Urinary bladder (tissue), 4 donors: Measurements from ENCODE around the gene TSPAN14. TPM values are rescaled to one million over a fixed set of nuclear protein-coding genes. Genes with fewer than 3 reads are reported as not detected.

Experiments used
- DNase-seq: peaks from one replicate; pipeline ENCODE4 v3.0.0-alpha.2; 2015; ENCODE audit errors: extremely low spot score
- H3K27ac ChIP-seq: one replicate; pipeline ENCODE4 v1.5.1; 2013; ENCODE audit warnings: low read depth, mild to moderate bottlenecking, moderate library complexity
- H3K36me3 ChIP-seq: one replicate; pipeline ENCODE4 v1.6.1; 2013; ENCODE audit warnings: mild to moderate bottlenecking, moderate library complexity; ENCODE audit not compliant: insufficient read depth
- H3K4me1 ChIP-seq: one replicate; pipeline ENCODE4 v1.6.1; 2013; ENCODE audit warnings: mild to moderate bottlenecking, moderate library complexity; ENCODE audit not compliant: insufficient read depth
- H3K4me3 ChIP-seq: one replicate; pipeline ENCODE4 v1.5.1; 2013; ENCODE audit warnings: low read depth, low read length
- WGBS: extraction: QIAGEN DNeasy Blood & Tissue Kit; methylation state at CpG from one replicate; pipeline ENCODE4 v1.1.7; 2013; 5-methylcytosine and 5-hydroxymethylcytosine counted together
- polyA plus RNA-seq: library from polyadenylated mRNA; stranded (reverse); fragments of 200-250 nt; gene quantifications from one replicate; pipeline ENCODE4 v1.2.3, GENCODE V29; 2013
- total RNA-seq: library from RNA; depleted of rRNA; stranded (reverse); fragments of >200 nt; gene quantifications from one replicate; pipeline ENCODE4 v1.2.3, GENCODE V29; 2014
- donor health status: healthy with polysubstance abuse.
- donor health status: healthy.

Gene TSPAN14
- total and polyA plus RNA-seq, 2 donors = 26.4 to 65.1 TPM

DNA sequence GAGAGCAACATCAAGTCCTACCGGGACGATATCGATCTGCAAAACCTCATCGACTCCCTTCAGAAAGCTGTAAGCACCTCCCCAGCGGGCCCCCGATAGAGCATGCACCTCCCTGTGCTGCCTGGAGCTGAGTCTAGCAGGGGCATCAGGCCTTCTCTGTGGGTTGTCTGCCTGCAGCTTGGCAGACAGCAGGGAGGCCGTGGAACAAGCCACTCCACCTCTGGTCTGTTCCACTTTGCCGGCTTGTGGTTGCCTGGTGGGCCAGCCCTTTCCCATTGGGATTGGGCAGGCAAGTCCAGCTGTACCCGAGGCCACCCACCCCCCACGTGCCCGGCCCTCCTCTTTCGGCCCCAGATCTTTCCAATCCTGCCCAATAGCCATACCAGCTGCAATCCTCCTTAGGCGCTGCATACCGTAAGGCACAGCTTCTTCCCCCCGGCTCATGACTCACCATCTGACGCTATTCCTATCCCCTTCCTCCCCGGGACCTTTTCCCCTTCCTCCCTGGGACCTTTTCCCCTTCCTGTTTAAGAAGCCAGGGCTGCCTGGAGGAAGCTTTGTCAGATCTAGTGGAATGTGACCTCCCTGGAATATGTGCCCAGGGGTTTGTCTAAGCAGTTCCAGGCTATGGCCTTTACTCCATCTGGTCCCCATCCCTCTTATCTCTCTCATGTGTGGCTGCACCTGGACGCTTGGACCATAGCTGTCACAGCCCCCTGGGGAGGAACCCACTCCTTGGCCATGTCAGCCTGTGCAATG, 55.5 kb downstream of the TSPAN14 start:
- Histone ChIP-seq H3K36me3 (peaks cover 9% of the 10 kb centered on the region), H3K4me3 (no peak overlapping the region), H3K27ac (no peak overlapping the region), H3K4me1 (no peaks in the 10 kb centered on the region)
- WGBS = 74% methylated on average over 18 of the region's 18 CpGs
- no peak for DNase-seq

- Histone ChIP-seq H3K4me3 (no peak overlapping the region), H3K36me3 (peaks cover 9% of the 10 kb centered on the region), H3K4me1 (no peaks in the 10 kb centered on the region), H3K27ac (no peak overlapping the region)
- WGBS = 93% methylated on average over 10 of the region's 10 CpGs
- DNase-seq = no peak
These were observed 58.0 kb downstream of the TSPAN14 start for GRCh38 chr10:80512031-80512526.

GRCh38 chr10:80513106-80513505, 59.0 kb downstream of the TSPAN14 start:
- Histone ChIP-seq H3K4me3 (no peak overlapping the region), H3K36me3 (peaks cover 12% of the 10 kb centered on the region), H3K4me1 (no peaks in the 10 kb centered on the region), H3K27ac (no peak overlapping the region)
- no peak for DNase-seq
- 93% methylated on average over 6 of the region's 6 CpGs for WGBS

DNA sequence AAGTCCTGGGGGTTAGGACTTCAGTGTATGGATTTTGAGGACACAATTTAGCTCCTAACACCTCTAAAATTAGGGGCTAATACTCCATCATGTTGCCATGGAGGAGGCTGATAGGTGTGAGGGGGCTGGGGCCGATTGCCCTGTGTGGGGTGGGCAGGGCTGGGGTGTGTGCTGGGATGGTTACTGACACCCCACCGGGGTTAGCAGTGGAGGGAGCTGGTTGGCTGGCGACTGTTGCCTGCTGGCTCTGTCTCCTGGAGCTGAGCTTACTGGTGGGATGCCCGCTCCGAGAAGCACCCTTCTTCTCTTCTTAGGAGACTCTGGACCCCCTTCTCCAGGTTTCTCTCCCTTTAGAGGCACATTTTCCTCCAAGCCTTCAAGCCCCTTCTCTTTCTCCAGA, 61.4 kb downstream of the TSPAN14 start:
- Histone ChIP-seq H3K4me1 (no peaks in the 10 kb centered on the region), H3K4me3 (no peak overlapping the region), H3K27ac (no peak overlapping the region), H3K36me3 (peaks cover 12% of the 10 kb centered on the region)
- 93% methylated on average over 5 of the region's 5 CpGs for WGBS
- DNase-seq = no peak

DNA sequence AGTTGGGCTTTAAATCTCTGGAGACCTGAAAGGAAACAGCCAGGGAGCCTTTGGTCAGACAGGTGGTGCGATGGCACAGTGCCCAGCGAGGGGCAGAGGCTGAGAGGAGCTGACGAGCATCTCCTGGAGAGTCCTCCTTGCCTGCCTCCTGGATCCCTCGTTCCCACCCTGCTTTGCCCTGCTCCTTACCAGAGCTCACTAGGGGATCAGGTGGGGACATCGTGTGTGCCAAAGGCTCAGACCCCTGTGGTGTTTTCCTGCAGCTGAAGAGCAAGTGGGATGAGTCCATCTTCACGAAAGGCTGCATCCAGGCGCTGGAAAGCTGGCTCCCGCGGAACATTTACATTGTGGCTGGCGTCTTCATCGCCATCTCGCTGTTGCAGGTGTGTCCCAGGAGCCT, 61.8 kb downstream of the TSPAN14 start:
- no peak overlapping the region for H3K27ac ChIP-seq
- H3K36me3 ChIP-seq = peaks cover 12% of the 10 kb centered on the region
- 91% methylated on average over 12 of the region's 12 CpGs for whole genome bisulfite sequencing
- no peak for DNase-seq
- no peaks in the 10 kb centered on the region for H3K4me1 ChIP-seq
- H3K4me3 ChIP-seq = no peak overlapping the region

GRCh38 chr10:80516506-80517075, 62.5 kb downstream of the TSPAN14 start:
- no peaks in the 10 kb centered on the region for H3K4me1 ChIP-seq
- no peak overlapping the region for H3K4me3 ChIP-seq
- peaks cover 12% of the 10 kb centered on the region for H3K36me3 ChIP-seq
- no peak overlapping the region for H3K27ac ChIP-seq
- WGBS = 91% methylated on average over 6 of the region's 6 CpGs
- no peak for DNase-seq

DNA sequence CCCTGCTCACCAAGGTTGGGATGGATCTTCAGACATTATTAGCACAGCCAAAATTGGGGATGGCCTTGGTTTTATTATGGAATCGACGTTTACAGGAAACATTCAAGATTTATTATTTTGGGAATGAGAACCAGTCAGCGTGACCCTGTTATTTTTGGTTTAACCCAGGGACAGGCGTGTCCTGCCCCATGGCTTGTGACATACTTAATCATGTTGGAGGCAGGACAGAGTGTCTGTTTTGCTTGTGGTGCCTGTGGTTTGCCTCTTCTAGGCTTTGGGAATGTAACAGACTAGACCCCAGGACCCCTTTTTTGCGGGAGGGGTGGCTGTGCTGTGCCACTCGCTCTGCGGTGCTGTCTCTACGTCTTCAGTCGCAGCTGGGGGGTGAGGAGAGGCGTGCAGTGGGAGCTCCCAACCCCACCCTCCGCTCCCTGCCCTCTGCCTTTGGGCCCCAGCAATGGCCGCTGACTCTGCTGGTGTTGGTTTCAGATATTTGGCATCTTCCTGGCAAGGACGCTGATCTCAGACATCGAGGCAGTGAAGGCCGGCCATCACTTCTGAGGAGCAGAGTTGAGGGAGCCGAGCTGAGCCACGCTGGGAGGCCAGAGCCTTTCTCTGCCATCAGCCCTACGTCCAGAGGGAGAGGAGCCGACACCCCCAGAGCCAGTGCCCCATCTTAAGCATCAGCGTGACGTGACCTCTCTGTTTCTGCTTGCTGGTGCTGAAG, 63.5 kb downstream of the TSPAN14 start:
- WGBS = 87% methylated on average over 21 of the region's 21 CpGs
- no peak for DNase-seq
- H3K36me3 ChIP-seq = peaks cover 9% of the 10 kb centered on the region
- no peak overlapping the region for H3K27ac ChIP-seq
- no peaks in the 10 kb centered on the region for H3K4me1 ChIP-seq
- H3K4me3 ChIP-seq = no peak overlapping the region

DNA sequence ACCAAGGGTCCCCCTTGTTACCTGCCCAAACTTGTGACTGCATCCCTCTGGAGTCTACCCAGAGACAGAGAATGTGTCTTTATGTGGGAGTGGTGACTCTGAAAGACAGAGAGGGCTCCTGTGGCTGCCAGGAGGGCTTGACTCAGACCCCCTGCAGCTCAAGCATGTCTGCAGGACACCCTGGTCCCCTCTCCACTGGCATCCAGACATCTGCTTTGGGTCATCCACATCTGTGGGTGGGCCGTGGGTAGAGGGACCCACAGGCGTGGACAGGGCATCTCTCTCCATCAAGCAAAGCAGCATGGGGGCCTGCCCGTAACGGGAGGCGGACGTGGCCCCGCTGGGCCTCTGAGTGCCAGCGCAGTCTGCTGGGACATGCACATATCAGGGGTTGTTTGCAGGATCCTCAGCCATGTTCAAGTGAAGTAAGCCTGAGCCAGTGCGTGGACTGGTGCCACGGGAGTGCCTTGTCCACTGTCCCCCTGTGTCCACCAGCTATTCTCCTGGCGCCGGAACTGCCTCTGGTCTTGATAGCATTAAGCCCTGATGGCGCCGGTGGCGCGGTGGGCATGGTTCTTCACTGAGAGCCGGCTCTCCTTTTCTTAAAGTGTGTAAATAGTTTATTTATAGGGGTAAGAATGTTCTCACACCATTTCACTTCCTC, 64.2 kb downstream of the TSPAN14 start:
- 94% methylated on average over 17 of the region's 17 CpGs for WGBS
- DNase-seq = no peak
- no peaks in the 10 kb centered on the region for H3K4me1 ChIP-seq
- H3K4me3 ChIP-seq = no peak overlapping the region
- peaks cover 8% of the 10 kb centered on the region for H3K36me3 ChIP-seq
- no peak overlapping the region for H3K27ac ChIP-seq

GRCh38 chr10:80518807-80519360, 64.8 kb downstream of the TSPAN14 start:
- no peaks in the 10 kb centered on the region for H3K4me1 ChIP-seq
- no peak for DNase-seq
- H3K27ac ChIP-seq = no peak overlapping the region
- H3K36me3 ChIP-seq = peaks cover 7% of the 10 kb centered on the region
- no peak overlapping the region for H3K4me3 ChIP-seq
- WGBS = 83% methylated on average over 7 of the region's 7 CpGs

GRCh38 chr10:80519936-80520650, 66.0 kb downstream of the TSPAN14 start:
- DNase-seq = no peak

DNA sequence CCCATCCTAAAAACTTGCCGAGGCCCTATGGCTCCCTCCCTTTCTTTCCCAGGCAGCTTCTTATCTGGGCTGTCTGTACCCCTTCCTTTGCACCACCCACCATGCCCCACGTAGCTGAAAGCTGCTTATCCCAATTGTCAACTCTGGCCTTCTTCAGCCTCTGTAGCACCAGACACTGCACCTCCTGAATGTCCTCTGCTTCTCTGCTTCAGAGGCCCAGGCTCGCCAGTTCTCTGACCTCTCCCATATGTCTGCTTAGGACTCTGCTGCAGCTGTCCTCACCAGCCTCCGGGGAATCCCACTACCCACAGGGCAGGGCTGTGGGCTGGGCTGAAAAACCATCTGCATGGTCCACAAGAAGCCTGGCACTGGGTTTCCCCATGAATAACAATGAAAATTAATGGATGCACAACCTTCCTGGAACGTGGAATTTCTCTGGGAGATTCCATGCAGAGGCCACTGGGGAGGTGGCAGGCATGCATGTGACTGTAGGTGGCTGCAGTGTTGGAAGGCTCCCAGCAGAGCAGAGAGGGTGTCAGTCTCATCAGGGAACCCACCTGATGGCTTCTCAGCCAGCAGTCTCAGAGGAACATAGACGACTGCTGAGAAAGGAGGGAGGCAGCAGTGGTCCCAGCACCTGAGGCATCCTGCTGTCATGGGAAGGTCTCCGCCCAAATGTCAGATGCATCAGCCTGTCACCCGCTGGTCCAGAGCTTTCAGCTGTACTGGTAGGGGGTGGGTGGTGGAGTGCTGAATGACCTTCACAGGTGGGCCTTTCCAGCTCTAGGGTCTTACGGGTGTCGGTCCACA, 66.8 kb downstream of the TSPAN14 start:
- WGBS = 87% methylated on average over 10 of the region's 10 CpGs
- no peak overlapping the region for H3K4me3 ChIP-seq
- DNase-seq = no peak

More at GRCh38 chr10:80519936-80520650, 66.0 kb downstream of the TSPAN14 start:
- peaks cover 7% of the 10 kb centered on the region for H3K36me3 ChIP-seq
- no peaks in the 10 kb centered on the region for H3K4me1 ChIP-seq
- H3K27ac ChIP-seq = no peak overlapping the region
- WGBS = 89% methylated on average over 14 of the region's 14 CpGs
- H3K4me3 ChIP-seq = no peak overlapping the region

GRCh38 chr10:80522756-80523363, 68.8 kb downstream of the TSPAN14 start:
- Histone ChIP-seq H3K27ac (no peak overlapping the region), H3K36me3 (peaks cover 6% of the 10 kb centered on the region), H3K4me3 (no peak overlapping the region), H3K4me1 (no peaks in the 10 kb centered on the region)
- WGBS = 80% methylated on average over 8 of the region's 8 CpGs
- no peak for DNase-seq

More for the DNA sequence above, 66.8 kb downstream of the TSPAN14 start:
- peaks cover 7% of the 10 kb centered on the region for H3K36me3 ChIP-seq
- no peak overlapping the region for H3K27ac ChIP-seq
- H3K4me1 ChIP-seq = no peaks in the 10 kb centered on the region
